ENCODE results near the gene CPT1C.

CPT1C gene

GRCh38 chr19:49658566-49659442 is 32.1 kb upstream of the CPT1C start:
- Histone ChIP-seq H3K27ac (no peak overlapping the region), H3K36me3 (ENCODE audit: control insufficient read depth, insufficient read depth, low read length) (no peaks in the 10 kb centered on the region), H3K9me3 (ENCODE audit: control insufficient read depth, low read length) (no peaks in the 10 kb centered on the region), H3K27me3 (ENCODE audit: control insufficient read depth, insufficient read depth, low read length) (no peaks in the 10 kb centered on the region), H2AFZ (no peak overlapping the region), H3K9ac (no peak overlapping the region), H3K4me1 (no peaks in the 10 kb centered on the region), H3K4me2 (ENCODE audit: low read length) (no peak overlapping the region), H3K4me3 (ENCODE audit: low read depth, low read length) (no peak overlapping the region), H3K79me2 (no peaks in the 10 kb centered on the region)
- no peak for TF ChIP-seq CTCF (IDR thresholded peaks at IDR 0.05)

- Histone ChIP-seq H3K9ac (no peak overlapping the region), H3K27ac (no peak overlapping the region), H3K36me3 (ENCODE audit: control insufficient read depth, insufficient read depth, low read length) (no peaks in the 10 kb centered on the region), H3K9me3 (ENCODE audit: control insufficient read depth, low read length) (no peaks in the 10 kb centered on the region), H3K4me2 (ENCODE audit: low read length) (no peak overlapping the region), H3K27me3 (ENCODE audit: control insufficient read depth, insufficient read depth, low read length) (no peaks in the 10 kb centered on the region), H2AFZ (no peak overlapping the region), H3K79me2 (no peaks in the 10 kb centered on the region), H3K4me3 (ENCODE audit: low read depth, low read length) (no peak overlapping the region), H3K4me1 (no peaks in the 10 kb centered on the region)
- no peak for TF ChIP-seq CTCF (IDR thresholded peaks at IDR 0.05)
Observed at GRCh38 chr19:49660338-49660961, 30.5 kb upstream of the CPT1C start.

- no peaks in the 10 kb centered on the region for H3K36me3 ChIP-seq (ENCODE audit: control insufficient read depth, insufficient read depth, low read length)
- no peak overlapping the region for H3K9ac ChIP-seq
- H3K4me3 ChIP-seq (ENCODE audit: low read depth, low read length), result no peak overlapping the region
- no peaks in the 10 kb centered on the region for H3K4me1 ChIP-seq
- no peaks in the 10 kb centered on the region for H3K79me2 ChIP-seq
- H2AFZ ChIP-seq, result no peak overlapping the region
- H3K9me3 ChIP-seq (ENCODE audit: control insufficient read depth, low read length), result no peaks in the 10 kb centered on the region
- no peaks in the 10 kb centered on the region for H3K27me3 ChIP-seq (ENCODE audit: control insufficient read depth, insufficient read depth, low read length)
- TF ChIP-seq CTCF (IDR thresholded peaks at IDR 0.05), result no peak
- H3K27ac ChIP-seq, result no peak overlapping the region
- H3K4me2 ChIP-seq (ENCODE audit: low read length), result no peak overlapping the region
Observed at GRCh38 chr19:49662011-49662410, 28.9 kb upstream of the CPT1C start.

DNA sequence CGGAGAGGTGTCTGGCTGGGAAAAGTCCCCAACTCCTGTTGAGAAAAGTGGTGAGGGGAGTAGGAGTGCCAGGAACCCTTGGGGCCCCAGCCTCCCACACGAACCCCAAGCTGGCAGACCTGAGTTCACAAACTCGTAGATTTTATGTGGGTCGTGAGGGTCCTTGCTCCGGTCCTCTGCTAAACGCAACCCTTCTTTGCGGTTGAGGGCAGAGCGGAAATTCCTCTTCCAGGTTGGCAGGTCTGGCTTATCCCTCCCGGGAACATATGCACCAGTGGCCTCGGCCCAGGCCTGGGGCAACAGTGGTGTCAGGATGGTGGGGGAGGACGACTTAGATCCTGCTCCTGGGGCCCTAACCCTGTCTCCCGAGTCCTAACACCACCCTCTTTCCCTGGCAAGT is 27.7 kb upstream of the CPT1C start:
- no peak overlapping the region for H3K4me3 ChIP-seq (ENCODE audit: low read depth, low read length)
- no peaks in the 10 kb centered on the region for H3K4me1 ChIP-seq

More for the DNA sequence above, 27.7 kb upstream of the CPT1C start:
- Histone ChIP-seq H3K9me3 (ENCODE audit: control insufficient read depth, low read length) (no peaks in the 10 kb centered on the region), H3K36me3 (ENCODE audit: control insufficient read depth, insufficient read depth, low read length) (no peaks in the 10 kb centered on the region), H3K27me3 (ENCODE audit: control insufficient read depth, insufficient read depth, low read length) (no peaks in the 10 kb centered on the region), H3K79me2 (no peaks in the 10 kb centered on the region), H2AFZ (no peak overlapping the region), H3K9ac (no peak overlapping the region), H3K27ac (no peak overlapping the region), H3K4me2 (ENCODE audit: low read length) (no peak overlapping the region)
- no peak for TF ChIP-seq CTCF (IDR thresholded peaks at IDR 0.05)

Measured in parathyroid adenoma (tissue), 2 donors.